ENCODE data around the gene SEC61A1. TPM values are rescaled to one million over a fixed set of nuclear protein-coding genes. Genes with fewer than 3 reads are reported as not detected.

The SEC61A1 gene
- total RNA-seq, 6 experiments from 2014 or later: 120 to 187 (median 151) TPM

DNA sequence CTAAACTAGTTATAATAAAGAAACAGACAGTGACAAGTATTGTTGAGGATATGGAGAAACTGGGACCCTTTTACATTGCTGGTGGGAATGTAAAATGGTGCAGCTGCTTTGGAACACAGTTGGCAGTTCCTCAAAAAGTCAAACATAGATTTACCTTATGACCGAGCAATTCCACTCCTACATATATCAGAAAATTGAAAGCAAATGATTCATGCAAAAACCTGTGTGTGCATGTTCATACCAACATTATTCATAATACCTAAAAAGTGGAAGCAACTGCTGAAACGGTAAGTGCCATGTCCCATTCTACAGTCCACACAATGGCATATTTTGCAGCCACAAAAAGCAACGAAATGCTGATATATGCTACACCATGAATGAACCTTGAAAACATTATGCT lies 12.2 kb upstream of the SEC61A1 start:
- H3K4me1 ChIP-seq: peaks cover 0 to 21% (median 3%) of the 10 kb centered on the region in 4 donors
- 91% methylated on average over 3 of the region's 3 CpGs for WGBS (ENCODE audit: insufficient coverage, low coverage, low lambda C conversion rate, missing lambda C conversion rate)
- TF ChIP-seq POLR2A (IDR thresholded peaks at IDR 0.05) (no peak), CTCF (IDR thresholded peaks at IDR 0.05) (no peak)
- DNase-seq (no peak), ATAC-seq (no peak)
- no peaks in the 10 kb centered on the region for H3K27me3 ChIP-seq
- intact Hi-C loops (cut with DNase I): no loop called here
- no peak overlapping the region for H3K27ac ChIP-seq
- H3K4me3 ChIP-seq: no peak overlapping the region
- H3K36me3 ChIP-seq: no peaks in the 10 kb centered on the region
- no peaks in the 10 kb centered on the region for H3K9me3 ChIP-seq

DNA sequence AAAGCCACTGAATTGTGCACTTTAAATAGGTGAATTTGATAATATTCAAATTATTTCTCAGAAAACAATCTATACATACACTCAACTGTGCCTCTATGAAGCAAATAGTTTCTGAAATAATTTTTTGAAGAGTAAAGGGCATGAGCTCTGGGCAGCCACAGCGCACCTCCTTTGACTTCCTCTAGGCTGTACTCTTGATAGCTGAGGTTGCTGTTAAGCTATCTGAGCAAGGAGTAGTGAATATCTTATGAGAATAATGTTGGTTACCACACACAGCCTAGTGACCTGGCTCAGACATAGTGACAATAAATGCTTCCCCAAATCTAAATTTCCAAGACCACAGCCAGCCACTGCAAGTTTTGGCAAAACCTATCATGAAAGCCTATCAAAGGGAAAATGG lies 11.6 kb upstream of the SEC61A1 start:
- no peak for DNase-seq
- H3K27me3 ChIP-seq: no peaks in the 10 kb centered on the region
- peaks cover 0 to 21% (median 2%) of the 10 kb centered on the region in 4 donors for H3K4me1 ChIP-seq
- intact Hi-C loops (cut with DNase I): no loop called here
- H3K36me3 ChIP-seq: no peaks in the 10 kb centered on the region
- no peak overlapping the region for H3K27ac ChIP-seq
- no peak for TF ChIP-seq POLR2A (IDR thresholded peaks at IDR 0.05)
- no peak for TF ChIP-seq CTCF (IDR thresholded peaks at IDR 0.05)
- H3K9me3 ChIP-seq: no peaks in the 10 kb centered on the region
- WGBS (ENCODE audit: insufficient coverage, low coverage, low lambda C conversion rate, missing lambda C conversion rate): 80% methylated on average over 1 of the region's 1 CpG
- no peak for ATAC-seq
- no peak overlapping the region for H3K4me3 ChIP-seq

- DNase-seq (no peak), ATAC-seq (no peak)
- H3K36me3 ChIP-seq: no peaks in the 10 kb centered on the region
- 100% methylated on average over 1 of the region's 1 CpG for WGBS (ENCODE audit: insufficient coverage, low coverage, low lambda C conversion rate, missing lambda C conversion rate)
- no peak overlapping the region for H3K4me3 ChIP-seq
- H3K4me1 ChIP-seq: peaks cover 0 to 14% (median 0%) of the 10 kb centered on the region in 4 donors
- no peak overlapping the region for H3K27ac ChIP-seq
- no peaks in the 10 kb centered on the region for H3K9me3 ChIP-seq
- H3K27me3 ChIP-seq: no peaks in the 10 kb centered on the region
- TF ChIP-seq POLR2A (IDR thresholded peaks at IDR 0.05): no peak
- no peak for TF ChIP-seq CTCF (IDR thresholded peaks at IDR 0.05)
- intact Hi-C loops (cut with DNase I): no loop called here
Measured at GRCh38 chr3:128041344-128041743, 10.9 kb upstream of the SEC61A1 start.

DNA sequence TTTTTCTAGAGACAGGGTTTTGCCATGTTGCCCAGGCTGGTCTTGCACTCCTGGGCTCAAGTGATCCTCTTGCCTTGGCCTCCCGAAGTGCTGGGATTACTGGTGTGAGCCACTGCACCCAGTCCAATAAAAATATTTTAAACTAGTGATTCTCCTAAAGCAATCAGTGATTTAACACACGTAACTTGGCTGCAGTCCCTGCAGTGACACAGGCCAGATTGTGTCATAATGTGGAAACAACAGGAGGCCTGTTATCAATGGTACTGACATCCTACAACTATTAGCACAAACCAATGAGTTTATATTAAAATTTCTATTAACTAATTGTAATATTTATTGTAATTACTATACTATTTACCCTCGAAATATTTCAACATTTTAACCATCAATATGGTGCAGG lies 1.6 kb upstream of the SEC61A1 start:
- WGBS (ENCODE audit: insufficient coverage, low coverage, low lambda C conversion rate, missing lambda C conversion rate): 38% methylated on average over 3 of the region's 3 CpGs
- intact Hi-C loops (cut with DNase I): no loop called here

More for the DNA sequence above, 1.6 kb upstream of the SEC61A1 start:
- no peaks in the 10 kb centered on the region for H3K27me3 ChIP-seq
- peak; percentile 63 to 79 (median 74) for DNase-seq
- peaks cover 0 to 11% (median 5%) of the 10 kb centered on the region in 4 donors for H3K36me3 ChIP-seq
- TF ChIP-seq CTCF (IDR thresholded peaks at IDR 0.05): no peak
- no peak for TF ChIP-seq POLR2A (IDR thresholded peaks at IDR 0.05)
- no peak overlapping the region for H3K4me3 ChIP-seq
- peak overlapping the region; percentile 63 to 79 (median 77) for H3K27ac ChIP-seq
- H3K4me1 ChIP-seq: peaks cover 0 to 38% (median 14%) of the 10 kb centered on the region in 4 donors
- peak; percentile 11 to 43 (median 42) for ATAC-seq
- no peaks in the 10 kb centered on the region for H3K9me3 ChIP-seq
